DOHH2 (cell line): ENCODE data around the gene FABP3.

Experiments used
- H3F3A ChIP-seq: fragments of 200-600 bp; sonication (generic), shearing (Covaris generic); 2 replicates; pipeline ENCODE4 v1.6.0; 2016; ENCODE audit warnings: antibody characterized with exemption, mild to moderate bottlenecking; ENCODE audit not compliant: control insufficient read depth, insufficient read depth
- H3K27ac ChIP-seq: fragments of 200-600 bp; sonication (generic); 2 replicates; pipeline ENCODE4 v1.5.1; 2014; ENCODE audit warnings: low read depth, mild to moderate bottlenecking, low read length, moderate library complexity
- H3K27me3 ChIP-seq: fragments of 200-600 bp; sonication (generic); 2 replicates; pipeline ENCODE4 v1.6.1; 2014; ENCODE audit warnings: mild to moderate bottlenecking, low read length, mixed read lengths; ENCODE audit not compliant: control insufficient read depth
- H3K36me3 ChIP-seq: fragments of 200-600 bp; sonication (generic); 2 replicates; pipeline ENCODE4 v1.6.1; 2014; ENCODE audit warnings: mild to moderate bottlenecking, low read length, moderate library complexity, mixed read lengths; ENCODE audit not compliant: control insufficient read depth
- H3K4me1 ChIP-seq: fragments of 200-600 bp; sonication (generic); 2 replicates; pipeline ENCODE4 v1.6.1; 2014; ENCODE audit warnings: mild to moderate bottlenecking, low read length, mixed read lengths; ENCODE audit not compliant: control insufficient read depth
- H3K4me2 ChIP-seq: fragments of 200-600 bp; sonication (generic); 2 replicates; pipeline ENCODE4 v1.6.0; 2014; ENCODE audit warnings: mild to moderate bottlenecking, low read length, moderate library complexity
- H3K4me3 ChIP-seq: fragments of 200-600 bp; sonication (generic); 2 replicates; pipeline ENCODE4 v1.5.1; 2014; ENCODE audit warnings: mild to moderate bottlenecking, low read length, mixed read lengths
- H3K79me2 ChIP-seq: fragments of 200-600 bp; sonication (generic); 2 replicates; pipeline ENCODE4 v1.6.1; 2014; ENCODE audit warnings: mild to moderate bottlenecking, low read length, mixed read lengths; ENCODE audit not compliant: control insufficient read depth
- H3K9me2 ChIP-seq: fragments of 200-600 bp; sonication (generic); replicated peaks from 2 replicates; pipeline ENCODE4 v1.6.1; 2014; ENCODE audit warnings: mild to moderate bottlenecking, low read length, mixed read lengths; ENCODE audit not compliant: control insufficient read depth
- H3K9me3 ChIP-seq: fragments of 200-600 bp; sonication (generic); 2 replicates; pipeline ENCODE4 v1.6.1; 2014; ENCODE audit warnings: antibody characterized with exemption, low read length, mixed read lengths; ENCODE audit not compliant: control insufficient read depth, insufficient read depth
- H4K20me1 ChIP-seq: fragments of 200-600 bp; sonication (generic); 2 replicates; pipeline ENCODE4 v1.6.0; 2014; ENCODE audit warnings: low read depth, mild to moderate bottlenecking, antibody characterized with exemption, low read length, moderate library complexity; ENCODE audit not compliant: control insufficient read depth, insufficient read depth
- CTCF ChIP-seq: fragments of 200-600 bp; sonication (generic); IDR thresholded peaks from one replicate; pipeline ENCODE4 v1.5.1; 2014; ENCODE audit warnings: antibody characterized with exemption, mild to moderate bottlenecking, low read depth, low read length; ENCODE audit not compliant: poor library complexity, severe bottlenecking
- EZH2phosphoT487 ChIP-seq: fragments of 200-600 bp; sonication (generic); IDR thresholded peaks from 2 replicates; pipeline ENCODE4 v1.6.1; 2017; ENCODE audit warnings: borderline replicate concordance, mild to moderate bottlenecking, antibody characterized with exemption, low read length, moderate library complexity, mixed read lengths

Gene FABP3

GRCh38 chr1:31415658-31416057 is 42.8 kb upstream of the FABP3 start:
- TF ChIP-seq EZH2phosphoT487 (no peak), CTCF (no peak)
- H3K4me1 ChIP-seq: peaks cover 22% of the 10 kb centered on the region
- no peaks in the 10 kb centered on the region for H3K9me3 ChIP-seq
- no peak overlapping the region for H3K4me2 ChIP-seq
- H3K27ac ChIP-seq: no peak overlapping the region
- no peaks in the 10 kb centered on the region for H4K20me1 ChIP-seq
- no peak overlapping the region for H3K4me3 ChIP-seq
- H3K27me3 ChIP-seq: peaks cover 34% of the 10 kb centered on the region
- no peaks in the 10 kb centered on the region for H3K36me3 ChIP-seq
- no peaks in the 10 kb centered on the region for H3F3A ChIP-seq
- no peaks in the 10 kb centered on the region for H3K9me2 ChIP-seq
- H3K79me2 ChIP-seq: no peaks in the 10 kb centered on the region

- no peaks in the 10 kb centered on the region for H3K79me2 ChIP-seq
- H3K9me2 ChIP-seq: no peaks in the 10 kb centered on the region
- no peaks in the 10 kb centered on the region for H4K20me1 ChIP-seq
- H3K36me3 ChIP-seq: no peaks in the 10 kb centered on the region
- H3F3A ChIP-seq: no peaks in the 10 kb centered on the region
- no peak overlapping the region for H3K27ac ChIP-seq
- TF ChIP-seq EZH2phosphoT487 (no peak), CTCF (no peak)
- no peak overlapping the region for H3K4me3 ChIP-seq
- H3K9me3 ChIP-seq: no peaks in the 10 kb centered on the region
- H3K4me2 ChIP-seq: no peak overlapping the region
- H3K27me3 ChIP-seq: peaks cover 41% of the 10 kb centered on the region
- H3K4me1 ChIP-seq: peaks cover 17% of the 10 kb centered on the region
Measured at GRCh38 chr1:31414980-31415370, 42.1 kb upstream of the FABP3 start.

- H3K27me3 ChIP-seq: peaks cover 43% of the 10 kb centered on the region
- no peak overlapping the region for H3K27ac ChIP-seq
- H3K4me1 ChIP-seq: peaks cover 17% of the 10 kb centered on the region
- H3K4me3 ChIP-seq: peak overlapping the region; percentile 82
- H4K20me1 ChIP-seq: no peaks in the 10 kb centered on the region
- no peak; the same call in 1 of the 2 replicates for TF ChIP-seq EZH2phosphoT487
- H3K79me2 ChIP-seq: no peaks in the 10 kb centered on the region
- H3F3A ChIP-seq: no peaks in the 10 kb centered on the region
- peak overlapping the region; percentile 99 for H3K4me2 ChIP-seq
- no peaks in the 10 kb centered on the region for H3K36me3 ChIP-seq
- H3K9me3 ChIP-seq: no peaks in the 10 kb centered on the region
- no peaks in the 10 kb centered on the region for H3K9me2 ChIP-seq
Measured at GRCh38 chr1:31413405-31414001, 40.6 kb upstream of the FABP3 start.

GRCh38 chr1:31412732-31413404 is 40.0 kb upstream of the FABP3 start, which contains the start of gene SERINC2:
Gene SERINC2 (plus strand): TSS chr1:31413213. CDS start chr1:31413266, 53 bp downstream.
- peaks cover 17% of the 10 kb centered on the region for H3K4me1 ChIP-seq
- H3K27ac ChIP-seq: no peak within 1 kb of the TSS
- no peaks in the 10 kb centered on the region for H3K9me2 ChIP-seq
- TF ChIP-seq EZH2phosphoT487 (no peak), CTCF (no peak)
- H3K27me3 ChIP-seq: peaks cover 43% of the 10 kb centered on the region
- no peaks in the 10 kb centered on the region for H3K79me2 ChIP-seq
- no peaks in the 10 kb centered on the region for H3K36me3 ChIP-seq
- H3F3A ChIP-seq: no peaks in the 10 kb centered on the region
- H3K9me3 ChIP-seq: no peaks in the 10 kb centered on the region
- H3K4me3 ChIP-seq: peak within 1 kb of the TSS; percentile 82
- H3K4me2 ChIP-seq: peak within 1 kb of the TSS; percentile 99
- H4K20me1 ChIP-seq: no peaks in the 10 kb centered on the region
